ENCODE results near the gene PCDHGA8.
"Not testable (repeated sequence)": the region's sequence is repeated elsewhere in the genome, so short reads cannot be mapped to it uniquely, and the experiment has no call there.

PCDHGA8 gene

GRCh38 chr5:141417494-141418172 lies 25.2 kb downstream of the PCDHGA8 start, which contains the start of gene PCDHGB7:
Gene PCDHGB7, plus strand, starts transcription at chr5:141417677. Its CDS starts 183 bp downstream, at chr5:141417860.
- Histone ChIP-seq H3K4me3 (replicated peaks; ENCODE audit: insufficient read depth, low read length) (peak within 1 kb of the TSS; percentile 51), H3K27me3 (ENCODE audit: insufficient read depth, poor library complexity, severe bottlenecking) (peaks cover 12% of the 10 kb centered on the region)
- H3K27ac ChIP-seq (replicated peaks), result not testable (repeated sequence)
- peak; percentile 75 for TF ChIP-seq CTCF (IDR thresholded peaks at IDR 0.05; ENCODE audit: insufficient read depth, low read length)
- DNase-seq (ENCODE audit: low read depth in 1 of 2, low spot score in 1 of 2), result peak in 1 of 2 experiments; percentile 79

GRCh38 chr5:141419074-141419880 lies 26.8 kb downstream of the PCDHGA8 start:
- Histone ChIP-seq H3K4me3 (replicated peaks; ENCODE audit: insufficient read depth, low read length) (no peak overlapping the region), H3K27me3 (ENCODE audit: insufficient read depth, poor library complexity, severe bottlenecking) (peaks cover 9% of the 10 kb centered on the region), H3K27ac (replicated peaks) (no peak overlapping the region)
- TF ChIP-seq POLR2AphosphoS5 (IDR thresholded peaks at IDR 0.05; ENCODE audit: low read depth) (no peak), CTCF (IDR thresholded peaks at IDR 0.05; ENCODE audit: insufficient read depth, low read length) (no peak), GABPA (IDR thresholded peaks at IDR 0.05; ENCODE audit: low read depth) (no peak), REST (IDR thresholded peaks at IDR 0.05; ENCODE audit: insufficient replicate concordance, low read depth) (no peak), SPI1 (IDR thresholded peaks at IDR 0.05; ENCODE audit: borderline replicate concordance, low read depth) (no peak)
- no peak for DNase-seq (ENCODE audit: low read depth in 1 of 2, low spot score in 1 of 2)

- peak in 1 of 2 experiments; percentile 68 for DNase-seq (ENCODE audit: low read depth in 1 of 2, low spot score in 1 of 2)
These were observed 28.5 kb downstream of the PCDHGA8 start, which contains the start of gene PCDHGA11 for GRCh38 chr5:141420855-141421488. Gene PCDHGA11, plus strand, starts transcription at chr5:141421051. Its CDS starts 177 bp downstream, at chr5:141421228.

More at GRCh38 chr5:141420855-141421488, 28.5 kb downstream of the PCDHGA8 start, which contains the start of gene PCDHGA11:
- H3K27ac ChIP-seq (replicated peaks), result no peak within 1 kb of the TSS
- H3K27me3 ChIP-seq (ENCODE audit: insufficient read depth, poor library complexity, severe bottlenecking), result peaks cover 13% of the 10 kb centered on the region
- peak within 1 kb of the TSS; percentile 69 for H3K4me3 ChIP-seq (replicated peaks; ENCODE audit: insufficient read depth, low read length)
- peak; percentile 60 for TF ChIP-seq CTCF (IDR thresholded peaks at IDR 0.05; ENCODE audit: insufficient read depth, low read length)
- TF ChIP-seq GABPA (IDR thresholded peaks at IDR 0.05; ENCODE audit: low read depth), result no peak

All from HL-60 (cell line).